ENCODE measurements around the gene RCAN2.

GRCh38 chr6:46331461-46331860, 159.8 kb downstream of the RCAN2 start:
- TF ChIP-seq CTCF (conservative IDR thresholded peaks at IDR 0.05 in 1 of 2, IDR thresholded peaks at IDR 0.05 in 1 of 2; ENCODE audit: extremely low read depth in 1 of 2, insufficient read depth in 1 of 2, low read depth in 1 of 2, low read length in 2 of 2) (no peak), EZH2 (IDR thresholded peaks at IDR 0.05; ENCODE audit: borderline replicate concordance, low read length) (no peak)

All from mammary epithelial cell (primary cell).